PFSK-1 (cell line): Measurements from ENCODE around the gene GAGE12E. TPM values are rescaled to one million over a fixed set of nuclear protein-coding genes. Genes with fewer than 3 reads are reported as not detected.
"Not testable (repeated sequence)": the region's sequence is repeated elsewhere in the genome, so short reads cannot be mapped to it uniquely, and the experiment has no call there.

Experiments
- FOXP2 ChIP-seq: optimal IDR thresholded peaks from 2 replicates; pipeline ENCODE3; 2011; ENCODE audit warnings: borderline replicate concordance, control low read depth, inconsistent platforms; ENCODE audit not compliant: insufficient read depth; ENCODE audit errors: extremely low read length, extremely low read depth
- POLR2AphosphoS5 ChIP-seq: IDR thresholded peaks from 2 replicates; pipeline ENCODE4 v1.6.1; 2012; ENCODE audit warnings: low read depth, mild to moderate bottlenecking, control low read depth, low read length, moderate library complexity
- REST ChIP-seq, 2 experiments: IDR thresholded peaks; 2 replicates each; pipeline versions ENCODE4 v1.6.1 to v1.8.0; 2011 to 2012; ENCODE audit warnings: low read depth in 2 of 2, low read length in 2 of 2, control low read depth in 1 of 2, inconsistent platforms in 1 of 2, mild to moderate bottlenecking in 1 of 2, moderate library complexity in 1 of 2; ENCODE audit not compliant: insufficient read depth in 1 of 2
- SIN3A ChIP-seq: IDR thresholded peaks from 2 replicates; pipeline ENCODE4 v1.6.1; 2012; ENCODE audit warnings: mild to moderate bottlenecking, low read length, moderate library complexity, borderline replicate concordance; ENCODE audit not compliant: insufficient read depth
- TAF1 ChIP-seq: IDR thresholded peaks from 2 replicates; pipeline ENCODE4 v1.6.1; 2012; ENCODE audit warnings: low read length, control low read depth, borderline replicate concordance; ENCODE audit not compliant: insufficient read depth
- polyA plus RNA-seq: library from polyadenylated mRNA; unstranded; fragments of >200 nt; gene quantifications from one replicate; pipeline ENCODE4 v1.2.1, GENCODE V29; 2012; ENCODE audit warnings: low read depth, missing spikeins; ENCODE audit not compliant: insufficient read length

GAGE12E gene
- polyA plus RNA-seq, result not detected

GRCh38 chrX:49550989-49551388, at the start of gene GAGE12E:
TSS of gene GAGE12E (plus strand) at chrX:49551289. CDS start at chrX:49552444, 1,155 bp downstream.
- TF ChIP-seq SIN3A, FOXP2, TAF1: not testable (repeated sequence)

GRCh38 chrX:49531877-49532276, 19.2 kb upstream of the GAGE12E start, which contains the start of gene GAGE12C:
TSS of gene GAGE12C (plus strand) at chrX:49532177. CDS start at chrX:49533332, 1,155 bp downstream.
- TF ChIP-seq SIN3A; FOXP2; REST (IDR thresholded peaks at IDR 0.05; ENCODE audit: insufficient read depth in 1 of 2, low read depth in 2 of 2, low read length in 2 of 2): not testable (repeated sequence)

- TF ChIP-seq REST (IDR thresholded peaks at IDR 0.05; ENCODE audit: insufficient read depth in 1 of 2, low read depth in 2 of 2, low read length in 2 of 2); POLR2AphosphoS5; SIN3A: not testable (repeated sequence)
Observed at GRCh38 chrX:49541433-49541832, 9.7 kb upstream of the GAGE12E start, which contains the start of gene GAGE12D. TSS of gene GAGE12D (plus strand) at chrX:49541733. CDS start at chrX:49542888, 1,155 bp downstream.

GRCh38 chrX:49560542-49560941, 9.5 kb downstream of the GAGE12E start, which contains the start of gene GAGE12F:
TSS of gene GAGE12F (plus strand) at chrX:49560842. CDS start at chrX:49561997, 1,155 bp downstream.
- not testable (repeated sequence) for TF ChIP-seq FOXP2, POLR2AphosphoS5, TAF1

GRCh38 chrX:49570100-49570499, 19.0 kb downstream of the GAGE12E start, which contains the start of gene GAGE12G:
TSS of gene GAGE12G (plus strand) at chrX:49570400. CDS start at chrX:49571555, 1,155 bp downstream.
- not testable (repeated sequence) for TF ChIP-seq SIN3A, POLR2AphosphoS5, TAF1

- TF ChIP-seq POLR2AphosphoS5, SIN3A, TAF1: not testable (repeated sequence)
Observed at GRCh38 chrX:49579649-49580048, 28.6 kb downstream of the GAGE12E start, which contains the start of gene GAGE12H. TSS of gene GAGE12H (plus strand) at chrX:49579949. CDS start at chrX:49581104, 1,155 bp downstream.

GRCh38 chrX:49589196-49589595, 38.1 kb downstream of the GAGE12E start, which contains the start of gene GAGE2A:
TSS of gene GAGE2A (plus strand) at chrX:49589496. CDS start at chrX:49590651, 1,155 bp downstream.
- TF ChIP-seq POLR2AphosphoS5; TAF1; REST (IDR thresholded peaks at IDR 0.05; ENCODE audit: insufficient read depth in 1 of 2, low read depth in 2 of 2, low read length in 2 of 2): not testable (repeated sequence)
